Right atrium auricular region (tissue), 2 donors: ENCODE results near the gene HIGD1A. TPM values are rescaled to one million over a fixed set of nuclear protein-coding genes. Genes with fewer than 3 reads are reported as not detected.

Experiments used
- DNase-seq: peaks from one replicate; pipeline ENCODE4 v3.0.0-alpha.2; 2019; ENCODE audit warnings: low spot score
- H3K27ac ChIP-seq, 2 donors: fragments of 200-600 bp; sonication (generic); 1 replicate in 1 of 2; 2 replicates in 1 of 2; pipeline ENCODE4 v1.5.1; 2016 to 2019
- H3K27me3 ChIP-seq, 2 donors: fragments of 200-600 bp; sonication (generic); one replicate each; pipeline versions ENCODE4 v1.5.1 to v1.6.0; 2017 to 2019
- H3K36me3 ChIP-seq: fragments of 200-600 bp; sonication (generic); one replicate; pipeline ENCODE4 v1.5.1; 2016
- H3K4me1 ChIP-seq, 2 donors: fragments of 200-600 bp; sonication (generic); one replicate each; pipeline versions ENCODE4 v1.5.1 to v1.6.0; 2017 to 2019
- H3K4me3 ChIP-seq, 2 donors: fragments of 200-600 bp; sonication (generic); 1 replicate in 1 of 2; 2 replicates in 1 of 2; pipeline ENCODE4 v1.5.1; 2017 to 2019; ENCODE audit warnings: mild to moderate bottlenecking in 1 of 2, moderate library complexity in 1 of 2
- H3K9me3 ChIP-seq, 2 donors: fragments of 200-600 bp; sonication (generic); one replicate each; pipeline ENCODE4 v1.5.1; 2019
- CTCF ChIP-seq, 2 donors: fragments of 200-600 bp; sonication (generic); IDR thresholded peaks; one replicate each; pipeline ENCODE4 v1.5.1; 2019; ENCODE audit warnings: antibody characterized with exemption in 2 of 2
- total RNA-seq, 2 donors: library from RNA; depleted of rRNA; stranded (reverse); fragments of >200 nt; gene quantifications; one replicate each; pipeline ENCODE4 v1.1.0, GENCODE V29; 2016

HIGD1A gene
- total RNA-seq, 2 donors from 2014 or later = 213 to 299 TPM

GRCh38 chr3:42836150-42837123 is 32.1 kb upstream of the HIGD1A start:
- Histone ChIP-seq H3K36me3 (no peaks in the 10 kb centered on the region), H3K4me3 (no peak overlapping the region), H3K27ac (no peak overlapping the region), H3K27me3 (no peaks in the 10 kb centered on the region), H3K4me1 (peaks cover 0 to 9% of the 10 kb centered on the region in 2 donors), H3K9me3 (no peaks in the 10 kb centered on the region)
- TF ChIP-seq CTCF (IDR thresholded peaks at IDR 0.05) = no peak
- DNase-seq = no peak

GRCh38 chr3:42831321-42831713 is 27.0 kb upstream of the HIGD1A start:
- no peak overlapping the region for H3K4me3 ChIP-seq
- H3K36me3 ChIP-seq = no peaks in the 10 kb centered on the region
- H3K4me1 ChIP-seq = peaks cover 0 to 4% of the 10 kb centered on the region in 2 donors
- DNase-seq = peak; percentile 86
- H3K27me3 ChIP-seq = no peaks in the 10 kb centered on the region
- H3K27ac ChIP-seq = no peak overlapping the region
- TF ChIP-seq CTCF (IDR thresholded peaks at IDR 0.05) = peak; percentile 54 to 85
- H3K9me3 ChIP-seq = no peaks in the 10 kb centered on the region

- peaks cover 0 to 4% of the 10 kb centered on the region in 2 donors for H3K4me1 ChIP-seq
- no peak for DNase-seq
- no peak overlapping the region for H3K4me3 ChIP-seq
- no peaks in the 10 kb centered on the region for H3K36me3 ChIP-seq
- no peaks in the 10 kb centered on the region for H3K9me3 ChIP-seq
- no peaks in the 10 kb centered on the region for H3K27me3 ChIP-seq
- TF ChIP-seq CTCF (IDR thresholded peaks at IDR 0.05) = peak in 1 of 2 donors; percentile 53
- H3K27ac ChIP-seq = no peak overlapping the region
Observed at GRCh38 chr3:42830437-42831320, 26.4 kb upstream of the HIGD1A start.

- Histone ChIP-seq H3K4me1 (peaks cover 0 to 4% of the 10 kb centered on the region in 2 donors), H3K27ac (no peak overlapping the region), H3K9me3 (no peaks in the 10 kb centered on the region), H3K27me3 (no peaks in the 10 kb centered on the region), H3K4me3 (no peak overlapping the region), H3K36me3 (no peaks in the 10 kb centered on the region)
- DNase-seq = no peak
- no peak for TF ChIP-seq CTCF (IDR thresholded peaks at IDR 0.05)
Observed at GRCh38 chr3:42829628-42830436, 25.5 kb upstream of the HIGD1A start.

GRCh38 chr3:42829083-42829627 is 24.9 kb upstream of the HIGD1A start:
- no peaks in the 10 kb centered on the region for H3K9me3 ChIP-seq
- TF ChIP-seq CTCF (IDR thresholded peaks at IDR 0.05) = no peak
- H3K36me3 ChIP-seq = no peaks in the 10 kb centered on the region
- no peaks in the 10 kb centered on the region for H3K27me3 ChIP-seq
- H3K4me3 ChIP-seq = no peak overlapping the region
- H3K27ac ChIP-seq = no peak overlapping the region
- DNase-seq = no peak
- H3K4me1 ChIP-seq = peaks cover 0 to 4% of the 10 kb centered on the region in 2 donors
